Fibroblast of skin of scalp (primary cell): ENCODE measurements around the gene KNOP1. TPM values are rescaled to one million over a fixed set of nuclear protein-coding genes. Genes with fewer than 3 reads are reported as not detected.

Source experiments
- DNase-seq: peaks from one replicate; pipeline ENCODE4 v3.0.0-alpha.2; 2013
- polyA plus RNA-seq, 2 experiments: library from polyadenylated mRNA; unstranded; fragments of 120-200 nt; gene quantifications; one replicate each; pipeline ENCODE4 v1.2.1, GENCODE V29; 2013; ENCODE audit not compliant: insufficient read length in 2 of 2

The KNOP1 gene, protein sequence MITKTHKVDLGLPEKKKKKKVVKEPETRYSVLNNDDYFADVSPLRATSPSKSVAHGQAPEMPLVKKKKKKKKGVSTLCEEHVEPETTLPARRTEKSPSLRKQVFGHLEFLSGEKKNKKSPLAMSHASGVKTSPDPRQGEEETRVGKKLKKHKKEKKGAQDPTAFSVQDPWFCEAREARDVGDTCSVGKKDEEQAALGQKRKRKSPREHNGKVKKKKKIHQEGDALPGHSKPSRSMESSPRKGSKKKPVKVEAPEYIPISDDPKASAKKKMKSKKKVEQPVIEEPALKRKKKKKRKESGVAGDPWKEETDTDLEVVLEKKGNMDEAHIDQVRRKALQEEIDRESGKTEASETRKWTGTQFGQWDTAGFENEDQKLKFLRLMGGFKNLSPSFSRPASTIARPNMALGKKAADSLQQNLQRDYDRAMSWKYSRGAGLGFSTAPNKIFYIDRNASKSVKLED
- 24.4 TPM for polyA plus RNA-seq (2013, experiment 1 of 2; ENCODE audit: insufficient read length)
- polyA plus RNA-seq (2013, experiment 2 of 2; ENCODE audit: insufficient read length), result 23.9 TPM

GRCh38 chr16:19717741-19718623 is at the start of gene KNOP1, which contains the start of gene IQCK:
Gene KNOP1, minus strand, starts transcription at chr16:19718227. Its CDS starts 3,192 bp downstream, at chr16:19715035.
Gene IQCK, plus strand, starts transcription at chr16:19718271. Its CDS starts 36 bp downstream, at chr16:19718307.
- DNase-seq, result peak; percentile 86

GRCh38 chr16:19767497-19767896 is 49.5 kb upstream of the KNOP1 start:
- no peak for DNase-seq

GRCh38 chr16:19766988-19767387 is 49.0 kb upstream of the KNOP1 start:
- no peak for DNase-seq

GRCh38 chr16:19766554-19766884 is 48.5 kb upstream of the KNOP1 start:
- DNase-seq, result no peak

DNA sequence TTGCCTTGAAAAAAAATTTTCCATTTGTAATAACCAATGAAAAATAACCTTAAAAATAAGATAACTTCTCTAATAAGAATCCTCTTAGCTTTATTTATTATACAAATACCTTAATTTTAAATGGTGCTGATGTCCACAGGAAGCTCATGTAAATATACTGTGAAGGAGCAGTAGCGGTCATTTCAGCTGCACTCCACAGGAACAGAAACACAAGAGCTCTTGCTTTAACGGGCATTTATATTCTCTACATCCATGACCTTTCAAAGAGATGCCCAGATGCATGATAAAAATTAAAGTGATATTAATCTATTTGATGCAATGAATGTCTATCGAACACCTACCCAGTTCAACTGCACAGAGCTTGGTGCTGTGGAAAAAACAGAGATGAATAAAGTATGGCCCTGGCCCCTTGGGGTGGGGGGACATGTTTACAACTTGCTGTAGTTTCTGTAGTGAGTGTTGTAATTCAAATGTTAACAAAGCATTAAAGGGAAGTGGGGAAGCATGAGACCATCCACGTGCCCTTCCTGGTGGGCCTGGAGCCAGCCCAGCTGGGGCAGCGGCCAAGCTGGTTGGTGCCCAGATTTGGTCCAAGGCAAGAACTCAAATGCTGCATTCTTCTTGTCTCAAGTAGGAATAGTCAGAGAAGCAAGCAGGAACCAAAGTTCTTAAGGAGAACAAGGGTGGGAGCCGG is 48.0 kb upstream of the KNOP1 start:
- DNase-seq, result no peak

DNA sequence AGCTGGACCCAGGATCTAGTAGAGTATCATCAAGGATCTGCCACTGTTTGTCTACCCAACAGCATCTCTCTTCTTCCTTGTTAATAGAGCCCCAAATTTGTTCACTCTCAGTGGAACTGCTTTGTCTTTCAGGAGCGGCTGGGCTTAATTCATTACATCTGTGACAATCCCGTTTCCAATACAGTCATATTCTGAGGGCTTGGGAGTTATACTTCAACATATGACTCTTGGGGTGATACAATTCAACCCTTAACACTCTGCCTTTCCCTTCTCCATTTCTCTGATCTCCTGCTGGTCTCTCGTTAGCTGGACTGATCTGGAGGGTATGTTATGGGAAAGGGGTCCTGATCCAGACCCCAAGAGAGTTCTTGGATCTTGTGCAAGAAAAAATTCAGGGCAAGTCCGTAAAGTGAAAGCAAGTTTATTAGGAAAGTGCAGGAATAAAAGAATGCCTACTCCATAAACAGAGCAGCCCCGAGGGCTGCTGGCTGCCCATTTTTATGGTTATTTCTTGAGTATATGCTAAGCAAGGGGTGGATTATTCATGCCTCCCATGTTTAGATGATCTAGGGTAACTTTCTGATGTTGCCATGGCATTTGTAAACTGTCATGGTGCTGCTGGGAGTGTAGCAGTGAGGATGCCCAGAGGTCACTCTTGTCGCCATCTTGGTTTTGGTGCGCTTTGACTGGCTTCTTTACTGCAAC is 42.5 kb upstream of the KNOP1 start:
- no peak for DNase-seq

DNA sequence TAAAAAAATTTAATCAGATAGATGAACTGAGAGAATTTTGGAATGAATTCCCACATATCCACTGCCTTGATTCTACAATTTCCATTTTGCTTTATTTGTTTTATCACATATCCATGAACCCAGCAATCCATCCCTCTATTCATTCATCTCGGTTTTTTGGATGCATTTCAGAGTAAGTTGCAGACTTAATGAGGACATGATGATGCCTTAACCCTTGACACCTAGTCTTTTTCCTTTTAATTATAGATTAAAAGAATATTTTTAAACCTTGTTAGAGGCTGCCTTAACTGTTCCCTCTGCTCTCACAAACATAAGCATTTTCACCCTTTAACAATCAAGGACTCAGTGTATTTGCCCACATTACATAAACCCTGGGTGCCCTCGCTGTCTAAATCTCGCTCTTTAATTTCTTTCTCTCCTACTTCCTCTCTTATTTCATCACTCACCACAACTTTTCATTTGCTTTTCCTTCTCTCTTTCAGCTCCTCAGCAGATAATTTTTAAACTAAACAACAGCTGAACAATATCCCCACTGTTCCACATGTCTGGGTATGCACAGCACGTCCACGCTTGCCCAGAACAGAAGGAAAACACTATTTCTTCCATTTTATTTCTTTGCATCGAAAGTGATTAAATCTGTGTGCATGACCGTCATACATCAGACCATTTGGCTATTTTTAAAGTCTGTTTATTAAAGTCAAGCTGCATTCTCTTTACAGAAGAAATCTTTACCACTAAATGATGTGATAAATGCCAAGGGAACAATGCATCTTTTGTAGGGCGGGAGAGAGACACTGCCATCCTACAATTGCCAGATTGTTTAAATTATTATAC is 40.0 kb upstream of the KNOP1 start:
- no peak for DNase-seq

DNA sequence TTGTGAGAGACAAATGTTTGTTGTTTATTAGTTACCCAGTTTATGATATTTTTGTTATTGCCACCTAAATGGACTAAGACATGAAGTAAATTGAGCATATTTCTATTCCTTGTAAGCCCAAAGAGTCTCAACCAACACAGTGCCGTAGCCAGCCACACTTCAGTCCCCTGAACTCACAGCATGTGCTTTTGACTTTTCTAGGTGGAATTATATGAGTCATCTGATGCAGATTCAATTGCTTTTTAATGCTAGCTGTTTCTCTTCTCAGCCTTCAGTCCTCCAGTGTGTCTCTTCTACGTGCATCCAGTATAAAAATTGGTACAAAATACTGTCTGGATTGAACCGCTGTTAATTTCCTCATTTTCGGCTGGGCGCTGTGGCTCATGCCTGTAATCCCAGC is 39.0 kb upstream of the KNOP1 start:
- DNase-seq, result no peak

DNA sequence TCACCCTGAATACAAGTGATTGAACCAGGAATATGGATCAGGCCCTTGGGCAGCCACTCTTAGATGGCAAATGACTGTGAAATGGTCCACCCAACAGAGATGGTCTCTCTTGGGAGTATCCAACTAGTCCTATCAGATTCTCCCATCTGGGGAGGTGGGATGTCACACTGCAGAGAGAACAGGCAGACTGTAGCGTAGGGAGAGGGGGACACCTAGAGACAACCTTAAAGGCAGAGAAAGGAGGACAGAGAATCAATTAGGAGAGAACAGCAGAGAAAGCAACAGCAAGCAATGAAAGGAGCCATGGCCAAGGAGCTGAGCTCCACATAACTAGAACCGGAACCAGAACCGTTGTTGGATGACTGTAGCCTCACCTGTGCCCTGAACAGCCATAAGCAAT is 37.2 kb upstream of the KNOP1 start:
- DNase-seq, result no peak

GRCh38 chr16:19754644-19755036 is 36.6 kb upstream of the KNOP1 start:
- no peak for DNase-seq

GRCh38 chr16:19753815-19754643 is 36.0 kb upstream of the KNOP1 start:
- DNase-seq, result peak; percentile 17

- no peak for DNase-seq
Observed at GRCh38 chr16:19751478-19752385, 33.7 kb upstream of the KNOP1 start.

- DNase-seq, result no peak
Observed at GRCh38 chr16:19749571-19750080, 31.6 kb upstream of the KNOP1 start.

DNA sequence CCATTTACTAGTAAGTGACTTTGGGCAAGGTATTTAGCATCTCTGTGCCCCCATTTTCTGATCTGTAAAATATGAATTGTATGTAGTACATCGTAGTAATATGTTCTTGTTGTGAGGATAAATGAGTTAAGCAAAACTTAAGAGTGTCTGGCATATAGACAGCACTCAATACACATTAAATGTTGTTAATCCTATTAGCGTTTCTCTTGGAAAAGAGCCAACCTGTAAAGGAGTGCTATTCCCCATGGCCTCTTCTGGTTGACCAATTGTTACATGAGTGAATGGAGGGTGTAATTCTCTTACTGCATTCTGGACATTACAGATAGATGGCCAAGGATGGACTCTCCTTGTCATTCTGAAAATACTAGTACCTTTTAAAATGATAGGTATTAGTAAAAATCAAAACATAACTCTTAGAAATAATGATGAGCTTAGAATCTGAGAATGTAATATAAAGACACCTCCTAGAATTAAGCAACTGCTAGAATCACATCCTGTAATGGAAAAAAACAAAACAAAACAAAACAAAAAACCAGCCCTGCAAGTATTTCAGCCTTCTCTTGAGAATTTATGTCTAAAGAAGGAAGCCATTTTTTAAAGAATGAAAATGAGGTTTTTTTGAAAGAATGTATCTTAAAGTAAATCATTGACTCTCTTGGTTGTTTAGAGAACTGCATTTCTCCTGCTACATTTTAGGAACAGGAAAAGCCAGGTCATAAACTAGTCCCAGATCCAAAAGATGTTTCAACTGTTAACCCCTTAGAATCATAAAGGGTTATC is 30.6 kb upstream of the KNOP1 start:
- DNase-seq, result no peak

DNA sequence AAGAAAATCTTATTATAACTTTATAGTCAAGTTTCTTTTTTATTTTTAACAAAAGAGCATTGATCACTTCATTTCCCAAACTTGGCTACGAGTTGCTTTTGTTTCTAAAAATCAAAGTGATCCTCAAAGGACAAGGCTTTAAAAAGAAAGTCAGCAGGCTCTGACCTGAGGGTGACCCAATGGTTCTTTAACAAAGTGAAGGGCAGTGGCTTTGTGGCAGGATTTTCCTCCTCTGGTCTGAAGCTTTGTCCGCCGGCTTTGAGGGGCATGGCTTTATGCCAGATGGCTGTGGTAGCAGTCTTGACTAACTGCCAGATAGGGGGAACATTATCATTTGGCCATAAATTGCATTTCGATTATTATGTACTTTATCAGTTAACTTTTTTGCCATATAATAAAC is 28.5 kb upstream of the KNOP1 start:
- no peak for DNase-seq

DNA sequence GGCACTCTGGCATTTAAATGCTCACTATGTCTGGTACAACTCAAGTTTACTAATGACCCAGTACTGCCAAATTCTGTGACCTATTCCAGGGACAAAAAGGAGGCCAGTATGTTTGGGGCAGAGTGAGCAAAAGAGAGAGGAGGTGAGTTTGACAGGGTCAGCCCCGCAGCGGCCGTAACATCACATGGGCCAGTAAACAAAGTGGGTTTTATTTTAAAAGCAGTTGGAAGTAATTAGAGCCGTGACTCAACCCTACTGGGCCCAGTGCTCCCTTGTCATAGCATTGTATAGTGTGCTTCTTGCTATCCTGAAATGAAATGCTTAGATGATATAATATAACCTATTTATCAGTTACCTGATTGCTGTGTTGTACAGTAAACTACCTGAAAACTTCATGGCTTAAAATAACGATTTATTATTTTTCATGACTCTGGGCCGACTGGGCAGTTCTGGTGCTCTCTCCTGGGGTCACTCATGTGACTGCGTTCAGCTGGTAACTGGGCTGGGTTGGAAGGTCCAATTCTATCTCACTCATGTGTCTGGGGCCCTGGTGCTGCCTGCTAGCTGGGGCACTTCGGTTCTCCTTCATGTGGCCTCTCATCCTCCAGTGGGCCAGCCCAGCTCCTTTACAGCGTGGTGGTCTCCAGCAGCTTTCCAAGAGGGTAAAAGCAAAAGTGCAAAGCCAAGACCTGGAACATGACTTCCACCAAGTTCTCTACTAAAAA is 27.4 kb upstream of the KNOP1 start:
- DNase-seq, result no peak

GRCh38 chr16:19744670-19745069 is 26.6 kb upstream of the KNOP1 start:
- DNase-seq, result no peak
